HEK293 (cell line): Measurements from ENCODE around the gene DTNA.
A peak's percentile ranks its signal among the peaks of the same experiment; 100 is the strongest.
"Not testable (repeated sequence)": the region's sequence is repeated elsewhere in the genome, so short reads cannot be mapped to it uniquely, and the experiment has no call there.

Experiments
- CTCF ChIA-PET: fragments of 350-600 bp; formaldehyde crosslinking; extraction: SDS; loops from one replicate; lab custom pipeline; 2021; ENCODE audit warnings: antibody characterized with exemption; lab: Yijun Ruan, JAX
- POLR2A ChIA-PET: fragments of 300-600 bp; formaldehyde crosslinking; extraction: SDS; loops from one replicate; lab custom pipeline; 2020; ENCODE audit warnings: antibody characterized with exemption, inconsistent platforms; lab: Yijun Ruan, JAX
- H3K27ac ChIP-seq: fragments of 200-500 bp; sonication (Bioruptor generic); 2 replicates; pipeline ENCODE4 v1.5.1; 2014; ENCODE audit warnings: low read depth, low read length, control low read depth, inconsistent platforms; ENCODE audit errors: extremely low read depth
- H3K36me3 ChIP-seq, 2 experiments: fragments of 200-500 bp in 1 of 2; sonication (Bioruptor generic) in 1 of 2; 1 replicate in 1 of 2; 2 replicates in 1 of 2; pipeline ENCODE4 v1.5.1; 2014 to 2017; ENCODE audit warnings: inconsistent platforms in 2 of 2, low read length in 2 of 2; ENCODE audit not compliant: control insufficient read depth in 2 of 2, insufficient read depth in 1 of 2
- H3K4me1 ChIP-seq: fragments of 200-500 bp; sonication (Bioruptor generic); 2 replicates; pipeline ENCODE4 v1.5.1; 2014; ENCODE audit warnings: mild to moderate bottlenecking, low read length, inconsistent platforms; ENCODE audit not compliant: control insufficient read depth, insufficient read depth
- H3K4me3 ChIP-seq: 2 replicates; pipeline ENCODE4 v1.5.1; 2011; ENCODE audit warnings: low read depth, mild to moderate bottlenecking, control low read depth, low read length, moderate library complexity
- H3K9me3 ChIP-seq: fragments of 200-500 bp; sonication (Bioruptor generic); 2 replicates; pipeline ENCODE4 v1.5.1; 2014; ENCODE audit warnings: low read depth, low read length, inconsistent platforms; ENCODE audit not compliant: control insufficient read depth, insufficient read depth
- KLF9 ChIP-seq: fragments of 450-650 bp; formaldehyde crosslinking; IDR thresholded peaks from 2 replicates; pipeline ENCODE4 v1.5.1; 2016; ENCODE audit warnings: missing biosample characterization, missing genetic modification characterization, low read depth
- PRDM1 ChIP-seq: fragments of 450-650 bp; formaldehyde crosslinking; IDR thresholded peaks from 2 replicates; pipeline ENCODE4; 2016; ENCODE audit warnings: missing biosample characterization, missing genetic modification characterization
- SCRT1 ChIP-seq: fragments of 450-650 bp; formaldehyde crosslinking; IDR thresholded peaks from 2 replicates; pipeline ENCODE4 v1.5.1; 2016; ENCODE audit warnings: missing biosample characterization, missing genetic modification characterization, borderline replicate concordance
- ZBTB49 ChIP-seq: fragments of 450-650 bp; formaldehyde crosslinking; IDR thresholded peaks from 2 replicates; pipeline ENCODE4 v1.5.1; 2016; ENCODE audit warnings: missing biosample characterization, missing genetic modification characterization, low read depth
- ZBTB8A ChIP-seq: fragments of 450-650 bp; formaldehyde crosslinking; IDR thresholded peaks from 2 replicates; pipeline ENCODE4 v1.5.1; 2016; ENCODE audit warnings: missing biosample characterization, missing genetic modification characterization
- ZNF114 ChIP-seq: fragments of 450-650 bp; formaldehyde crosslinking; IDR thresholded peaks from 2 replicates; pipeline ENCODE4 v1.5.0; 2017; ENCODE audit warnings: missing biosample characterization, missing genetic modification characterization
- ZNF146 ChIP-seq: fragments of 450-650 bp; formaldehyde crosslinking; IDR thresholded peaks from 2 replicates; pipeline ENCODE4 v1.5.1; 2016; ENCODE audit warnings: missing biosample characterization, missing genetic modification characterization
- ZNF174 ChIP-seq: fragments of 450-650 bp; formaldehyde crosslinking; IDR thresholded peaks from 2 replicates; pipeline ENCODE4 v1.5.0; 2017; ENCODE audit warnings: missing biosample characterization, mild to moderate bottlenecking, missing genetic modification characterization
- ZNF202 ChIP-seq: fragments of 450-650 bp; formaldehyde crosslinking; IDR thresholded peaks from 2 replicates; pipeline ENCODE4 v1.5.1; 2016; ENCODE audit warnings: missing biosample characterization, missing genetic modification characterization, borderline replicate concordance
- ZNF248 ChIP-seq: fragments of 450-650 bp; formaldehyde crosslinking; IDR thresholded peaks from 2 replicates; pipeline ENCODE4 v1.5.1; 2017; ENCODE audit warnings: missing biosample characterization, missing genetic modification characterization
- ZNF292 ChIP-seq: fragments of 450-650 bp; formaldehyde crosslinking; IDR thresholded peaks from 2 replicates; pipeline ENCODE4 v1.5.1; 2016; ENCODE audit warnings: low read depth, missing biosample characterization, missing genetic modification characterization, borderline replicate concordance
- ZNF341 ChIP-seq: fragments of 450-650 bp; formaldehyde crosslinking; IDR thresholded peaks from 2 replicates; pipeline ENCODE4; 2016; ENCODE audit warnings: low read depth, missing biosample characterization, missing genetic modification characterization
- ZNF426 ChIP-seq: fragments of 450-650 bp; formaldehyde crosslinking; IDR thresholded peaks from 2 replicates; pipeline ENCODE4 v1.5.1; 2017; ENCODE audit warnings: missing biosample characterization, missing genetic modification characterization, mild to moderate bottlenecking, inconsistent platforms, moderate library complexity
- ZNF544 ChIP-seq: fragments of 450-650 bp; formaldehyde crosslinking; IDR thresholded peaks from 2 replicates; pipeline ENCODE4 v1.5.0; 2017; ENCODE audit warnings: missing biosample characterization, missing genetic modification characterization
- ZNF555 ChIP-seq: fragments of 450-650 bp; formaldehyde crosslinking; conservative IDR thresholded peaks from 2 replicates; pipeline ENCODE4 v1.5.1; 2017; ENCODE audit warnings: missing biosample characterization, mild to moderate bottlenecking, missing genetic modification characterization, inconsistent platforms
- ZNF621 ChIP-seq: fragments of 450-650 bp; formaldehyde crosslinking; IDR thresholded peaks from 2 replicates; pipeline ENCODE4 v1.5.1; 2017; ENCODE audit warnings: missing biosample characterization, missing genetic modification characterization
- ZNF654 ChIP-seq: fragments of 450-650 bp; formaldehyde crosslinking; IDR thresholded peaks from 2 replicates; pipeline ENCODE4 v1.5.1; 2016; ENCODE audit warnings: low read depth, missing biosample characterization, missing genetic modification characterization
- TF ChIP-seq, protein P1 (sequence below): fragments of 450-650 bp; formaldehyde crosslinking; IDR thresholded peaks from 2 replicates; pipeline ENCODE4 v1.5.1; 2016; ENCODE audit warnings: missing biosample characterization, missing genetic modification characterization, borderline replicate concordance
- TF ChIP-seq, protein P2 (sequence below): fragments of 450-650 bp; formaldehyde crosslinking; IDR thresholded peaks from 2 replicates; pipeline ENCODE4; 2016; ENCODE audit warnings: missing biosample characterization, missing genetic modification characterization

Gene DTNA

DNA sequence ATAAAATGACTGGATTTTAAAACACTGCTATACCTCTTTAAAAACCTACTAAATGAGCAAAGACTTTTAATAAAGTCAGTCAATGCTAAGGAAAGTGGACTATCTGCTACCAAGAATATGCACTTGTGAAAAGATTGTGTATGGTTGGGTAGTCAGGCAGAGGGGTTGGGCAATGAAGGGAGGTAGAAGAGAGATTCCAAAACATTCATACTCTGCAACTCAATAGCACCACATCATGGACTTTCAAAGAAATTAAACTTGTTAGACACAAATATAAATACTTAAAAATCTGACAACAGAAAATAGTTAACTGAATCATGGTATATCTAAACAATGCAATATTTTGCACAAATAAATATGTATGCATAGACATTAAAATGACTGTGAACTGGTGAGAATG, 191.2 kb downstream of the DTNA start:
- ChIA-PET POLR2A (no interaction called here), CTCF (interaction anchor here (2.1 kb wide), 1 partner anchor 240 kb away, joined by 4 read pairs; no protein-coding TSS in a partner anchor)
- Histone ChIP-seq H3K9me3 (no peaks in the 10 kb centered on the region), H3K4me3 (no peak overlapping the region), H3K4me1 (no peaks in the 10 kb centered on the region), H3K27ac (no peak overlapping the region), H3K36me3 (no peaks in the 10 kb centered on the region)
- TF ChIP-seq ZBTB49 (tag by site-specific recombination) (no peak), ZNF654 (tag by site-specific recombination) (peak; percentile 26)

GRCh38 chr18:34904994-34905393, 194.9 kb downstream of the DTNA start:
- no peak overlapping the region for H3K27ac ChIP-seq
- no peak overlapping the region for H3K4me3 ChIP-seq
- no peaks in the 10 kb centered on the region for H3K36me3 ChIP-seq
- POLR2A ChIA-PET, result no interaction called here
- TF ChIP-seq PRDM1 (no peak), ZNF248 (tag by site-specific recombination) (no peak), ZNF292 (tag by site-specific recombination) (no peak), KLF9 (no peak), ZNF202 (tag by site-specific recombination) (no peak), ZNF544 (tag by site-specific recombination) (no peak), ZNF426 (no peak), ZNF114 (tag by site-specific recombination) (no peak)
- H3K4me1 ChIP-seq, result no peaks in the 10 kb centered on the region
- H3K9me3 ChIP-seq, result no peaks in the 10 kb centered on the region
- CTCF ChIA-PET, result interaction anchor here (0.9 to 2.4 kb wide), 2 partner anchors 239 to 546 kb away, joined by 3 to 7 read pairs; no protein-coding TSS in a partner anchor

DNA sequence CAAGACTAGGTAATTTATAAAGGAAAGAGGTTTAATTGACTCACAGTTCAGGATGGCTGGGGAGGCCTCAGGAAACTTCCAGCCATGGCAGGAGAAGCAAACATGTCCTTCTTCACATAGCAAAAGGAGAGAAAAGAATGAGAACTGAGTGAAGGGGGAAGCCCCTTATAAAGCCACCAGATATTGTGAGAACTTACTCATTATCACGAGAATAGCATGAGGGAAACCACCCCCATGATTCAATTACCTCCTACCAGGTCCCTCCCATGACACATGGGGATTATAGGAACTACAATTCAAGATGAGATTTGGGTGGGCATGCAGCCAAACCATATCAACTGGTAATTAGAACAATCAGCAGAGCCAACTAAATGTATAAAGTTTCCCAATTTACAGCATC, 196.9 kb downstream of the DTNA start:
- POLR2A ChIA-PET, H3K27ac ChIP-seq, CTCF ChIA-PET, H3K9me3 ChIP-seq, H3K36me3 ChIP-seq, H3K4me3 ChIP-seq, H3K4me1 ChIP-seq: not testable (repeated sequence)

DNA sequence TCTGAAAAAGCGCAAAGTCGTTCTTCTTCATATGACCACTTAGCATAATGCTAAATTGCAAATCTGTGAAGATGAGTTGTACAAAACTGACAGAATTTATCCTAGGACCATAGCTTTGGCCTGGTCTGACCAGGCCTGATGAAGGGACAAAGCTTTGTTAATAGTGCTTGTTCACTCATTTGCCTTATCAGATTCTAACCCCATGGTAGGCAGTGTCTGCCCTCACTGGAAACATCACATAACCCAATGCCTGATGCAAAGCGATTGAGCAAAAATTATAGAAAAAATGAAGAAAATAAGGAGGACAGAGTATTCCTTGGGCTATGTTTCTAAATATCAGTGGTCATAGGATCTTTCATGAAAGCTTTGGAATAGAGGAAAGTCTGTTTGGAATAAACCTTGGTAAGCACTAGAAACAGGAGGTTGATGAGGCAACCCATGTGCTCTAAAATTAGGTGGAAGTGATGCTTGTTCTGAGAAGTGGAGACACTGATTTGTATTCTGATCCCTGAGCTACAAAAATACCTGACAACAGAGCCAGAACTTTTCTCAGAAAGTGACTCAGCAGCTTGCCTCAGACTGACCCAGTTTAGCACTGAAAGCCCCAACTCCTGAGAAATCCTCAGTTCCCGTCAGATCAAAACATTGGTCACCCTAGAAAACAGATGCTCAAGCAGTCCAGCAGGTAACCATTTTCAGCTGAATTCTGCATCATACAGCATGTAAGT, 199.7 kb downstream of the DTNA start:
- Histone ChIP-seq H3K4me3 (no peak overlapping the region), H3K4me1 (no peaks in the 10 kb centered on the region), H3K36me3 (no peaks in the 10 kb centered on the region), H3K9me3 (no peaks in the 10 kb centered on the region), H3K27ac (no peak overlapping the region)
- CTCF ChIA-PET, result interaction anchor here (0.6 to 1.2 kb wide), 4 partner anchors 65 to 557 kb away, joined by 3 to 5 read pairs (median 4); no protein-coding TSS in a partner anchor
- POLR2A ChIA-PET, result no interaction called here
- TF ChIP-seq ZNF555 (tag by site-specific recombination) (no peak), SCRT1 (tag by site-specific recombination) (no peak), ZNF621 (tag by site-specific recombination) (no peak), ZNF146 (tag by site-specific recombination) (no peak), ZBTB8A (tag by site-specific recombination) (no peak), ZNF341 (no peak), ZNF174 (tag by site-specific recombination) (no peak)
- TF ChIP-seq, protein P1, sequence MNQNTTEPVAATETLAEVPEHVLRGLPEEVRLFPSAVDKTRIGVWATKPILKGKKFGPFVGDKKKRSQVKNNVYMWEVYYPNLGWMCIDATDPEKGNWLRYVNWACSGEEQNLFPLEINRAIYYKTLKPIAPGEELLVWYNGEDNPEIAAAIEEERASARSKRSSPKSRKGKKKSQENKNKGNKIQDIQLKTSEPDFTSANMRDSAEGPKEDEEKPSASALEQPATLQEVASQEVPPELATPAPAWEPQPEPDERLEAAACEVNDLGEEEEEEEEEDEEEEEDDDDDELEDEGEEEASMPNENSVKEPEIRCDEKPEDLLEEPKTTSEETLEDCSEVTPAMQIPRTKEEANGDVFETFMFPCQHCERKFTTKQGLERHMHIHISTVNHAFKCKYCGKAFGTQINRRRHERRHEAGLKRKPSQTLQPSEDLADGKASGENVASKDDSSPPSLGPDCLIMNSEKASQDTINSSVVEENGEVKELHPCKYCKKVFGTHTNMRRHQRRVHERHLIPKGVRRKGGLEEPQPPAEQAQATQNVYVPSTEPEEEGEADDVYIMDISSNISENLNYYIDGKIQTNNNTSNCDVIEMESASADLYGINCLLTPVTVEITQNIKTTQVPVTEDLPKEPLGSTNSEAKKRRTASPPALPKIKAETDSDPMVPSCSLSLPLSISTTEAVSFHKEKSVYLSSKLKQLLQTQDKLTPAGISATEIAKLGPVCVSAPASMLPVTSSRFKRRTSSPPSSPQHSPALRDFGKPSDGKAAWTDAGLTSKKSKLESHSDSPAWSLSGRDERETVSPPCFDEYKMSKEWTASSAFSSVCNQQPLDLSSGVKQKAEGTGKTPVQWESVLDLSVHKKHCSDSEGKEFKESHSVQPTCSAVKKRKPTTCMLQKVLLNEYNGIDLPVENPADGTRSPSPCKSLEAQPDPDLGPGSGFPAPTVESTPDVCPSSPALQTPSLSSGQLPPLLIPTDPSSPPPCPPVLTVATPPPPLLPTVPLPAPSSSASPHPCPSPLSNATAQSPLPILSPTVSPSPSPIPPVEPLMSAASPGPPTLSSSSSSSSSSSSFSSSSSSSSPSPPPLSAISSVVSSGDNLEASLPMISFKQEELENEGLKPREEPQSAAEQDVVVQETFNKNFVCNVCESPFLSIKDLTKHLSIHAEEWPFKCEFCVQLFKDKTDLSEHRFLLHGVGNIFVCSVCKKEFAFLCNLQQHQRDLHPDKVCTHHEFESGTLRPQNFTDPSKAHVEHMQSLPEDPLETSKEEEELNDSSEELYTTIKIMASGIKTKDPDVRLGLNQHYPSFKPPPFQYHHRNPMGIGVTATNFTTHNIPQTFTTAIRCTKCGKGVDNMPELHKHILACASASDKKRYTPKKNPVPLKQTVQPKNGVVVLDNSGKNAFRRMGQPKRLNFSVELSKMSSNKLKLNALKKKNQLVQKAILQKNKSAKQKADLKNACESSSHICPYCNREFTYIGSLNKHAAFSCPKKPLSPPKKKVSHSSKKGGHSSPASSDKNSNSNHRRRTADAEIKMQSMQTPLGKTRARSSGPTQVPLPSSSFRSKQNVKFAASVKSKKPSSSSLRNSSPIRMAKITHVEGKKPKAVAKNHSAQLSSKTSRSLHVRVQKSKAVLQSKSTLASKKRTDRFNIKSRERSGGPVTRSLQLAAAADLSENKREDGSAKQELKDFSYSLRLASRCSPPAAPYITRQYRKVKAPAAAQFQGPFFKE (tag by site-specific recombination), result no peak
- TF ChIP-seq, protein P2, sequence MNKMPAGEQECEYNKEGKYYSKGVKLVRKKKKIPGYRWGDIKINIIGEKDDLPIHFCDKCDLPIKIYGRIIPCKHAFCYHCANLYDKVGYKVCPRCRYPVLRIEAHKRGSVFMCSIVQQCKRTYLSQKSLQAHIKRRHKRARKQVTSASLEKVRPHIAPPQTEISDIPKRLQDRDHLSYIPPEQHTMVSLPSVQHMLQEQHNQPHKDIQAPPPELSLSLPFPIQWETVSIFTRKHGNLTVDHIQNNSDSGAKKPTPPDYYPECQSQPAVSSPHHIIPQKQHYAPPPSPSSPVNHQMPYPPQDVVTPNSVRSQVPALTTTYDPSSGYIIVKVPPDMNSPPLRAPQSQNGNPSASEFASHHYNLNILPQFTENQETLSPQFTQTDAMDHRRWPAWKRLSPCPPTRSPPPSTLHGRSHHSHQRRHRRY (tag by site-specific recombination), result no peak
